ENCODE data around the gene KLRC4. TPM values are rescaled to one million over a fixed set of nuclear protein-coding genes. Genes with fewer than 3 reads are reported as not detected.
"Not testable (repeated sequence)": the region's sequence is repeated elsewhere in the genome, so short reads cannot be mapped to it uniquely, and the experiment has no call there.

The KLRC4 gene
- total RNA-seq, 1 experiment from 2014 or later, result not detected

DNA sequence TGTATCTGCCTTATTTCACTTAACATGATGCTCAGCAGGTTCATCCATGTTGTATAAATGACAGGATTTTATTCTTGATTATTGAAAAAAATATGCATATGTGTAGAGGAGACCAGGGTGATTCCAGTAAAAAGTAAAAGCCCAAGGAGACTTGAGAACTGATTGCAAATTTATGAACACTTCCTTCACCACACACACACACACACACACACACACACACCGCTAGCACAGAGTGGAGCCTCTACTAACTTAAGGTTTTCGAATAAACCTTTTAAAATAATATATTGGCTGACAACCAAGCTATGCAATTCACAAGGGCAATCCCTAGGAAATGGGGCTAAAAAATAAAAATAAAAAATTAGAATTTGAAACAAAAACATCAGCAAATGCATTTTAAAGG lies 11.4 kb downstream of the KLRC4 start:
- no peak for DNase-seq (ENCODE audit: extremely low read depth, low read depth)

DNA sequence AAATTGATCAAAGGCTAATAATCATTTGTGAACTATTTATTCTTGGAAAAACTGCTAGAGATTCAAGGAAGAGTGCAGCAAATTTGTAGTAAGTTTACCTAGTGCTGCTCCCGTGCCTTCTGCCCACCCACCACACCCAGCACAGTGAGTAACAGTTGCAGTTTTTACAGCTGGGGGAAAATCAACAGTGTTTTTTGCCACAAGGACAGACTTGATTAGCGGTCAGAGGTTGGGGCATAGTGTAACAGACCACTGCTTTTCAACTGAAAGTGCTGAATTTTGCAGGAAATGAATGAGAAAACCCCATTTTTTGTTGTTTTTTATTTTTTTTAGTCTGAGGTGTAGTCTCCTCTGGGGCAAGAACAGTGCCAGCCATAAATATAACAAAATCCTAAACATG lies 12.3 kb downstream of the KLRC4 start:
- no peak for DNase-seq (ENCODE audit: extremely low read depth, low read depth)

DNA sequence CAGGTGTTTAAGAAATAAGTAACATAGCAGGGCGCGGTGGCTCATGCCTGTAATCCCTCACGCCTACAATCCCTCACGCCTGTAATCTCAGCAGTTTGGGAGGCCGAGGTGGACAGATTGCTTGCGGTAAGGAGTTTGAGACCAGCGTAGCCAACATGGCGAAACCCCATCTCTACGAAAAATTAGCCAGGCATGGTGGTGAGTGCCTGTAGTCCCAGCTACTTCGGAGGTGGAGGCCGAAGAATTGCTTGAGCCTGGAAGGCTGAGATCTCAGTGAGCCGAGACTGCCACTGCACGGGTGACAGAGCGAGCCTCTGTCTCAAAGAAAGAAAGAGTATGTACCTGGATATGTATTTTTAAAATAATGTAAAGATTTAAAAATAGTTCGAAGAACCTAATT lies 13.4 kb downstream of the KLRC4 start:
- DNase-seq (ENCODE audit: extremely low read depth, low read depth), result not testable (repeated sequence)

DNA sequence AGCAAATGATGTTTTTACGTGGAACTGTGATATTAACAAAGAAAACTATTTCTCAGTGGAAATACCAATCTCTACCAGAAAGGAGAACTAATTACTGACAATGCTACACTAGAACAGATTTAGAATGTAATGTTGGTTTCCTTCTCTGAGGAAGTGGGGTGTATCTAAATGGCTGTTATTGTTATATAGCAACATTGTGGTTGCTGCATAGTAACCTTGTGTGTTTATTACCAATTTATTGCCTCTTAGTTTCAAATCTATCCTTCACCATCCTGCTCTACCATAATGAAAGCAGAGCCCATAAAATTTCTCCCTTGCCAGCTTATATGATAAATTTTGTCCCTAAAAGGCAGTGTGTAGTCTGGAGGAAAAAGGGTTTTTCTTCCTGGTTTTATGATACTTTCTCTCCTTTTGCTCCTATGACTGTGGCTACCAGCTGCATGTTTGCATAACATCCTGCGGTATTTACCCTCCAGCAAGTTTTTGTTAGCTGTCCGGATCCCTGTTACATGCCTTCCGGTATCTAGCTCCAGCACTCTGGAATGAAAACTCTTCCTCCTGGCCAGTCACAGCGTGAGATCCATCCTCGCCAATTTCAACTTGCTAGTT lies 14.1 kb downstream of the KLRC4 start:
- peak; percentile 66 for DNase-seq (ENCODE audit: extremely low read depth, low read depth)

DNA sequence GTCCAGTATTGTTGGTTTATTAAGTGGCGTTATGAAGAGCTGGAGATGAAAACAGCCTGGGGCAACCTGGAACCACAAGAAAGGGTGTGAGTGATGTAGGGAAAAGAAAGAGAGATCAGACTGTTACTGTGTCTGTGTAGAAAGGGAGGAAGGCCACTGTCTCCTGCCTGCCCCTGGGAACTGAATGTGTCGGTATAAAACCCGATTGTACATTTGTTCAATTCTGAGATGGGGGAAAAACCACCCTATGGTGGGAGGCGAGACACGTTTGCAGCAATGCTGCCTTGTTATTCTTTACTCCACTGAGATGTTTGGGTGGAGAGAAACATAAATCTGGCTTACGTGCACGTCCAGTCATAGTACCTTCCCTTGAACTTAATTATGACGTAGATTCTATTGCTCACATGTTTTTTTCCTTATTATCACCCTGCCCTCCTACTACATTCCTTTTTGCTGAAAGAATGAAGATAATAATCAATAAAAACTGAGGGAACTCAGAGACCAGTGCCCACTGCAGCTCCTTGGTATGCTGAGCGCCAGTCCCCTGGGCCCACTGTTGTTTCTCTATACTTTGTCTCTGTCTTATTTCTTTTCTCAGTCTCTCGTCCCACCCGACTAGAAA lies 14.9 kb downstream of the KLRC4 start:
- DNase-seq (ENCODE audit: extremely low read depth, low read depth), result not testable (repeated sequence)

DNA sequence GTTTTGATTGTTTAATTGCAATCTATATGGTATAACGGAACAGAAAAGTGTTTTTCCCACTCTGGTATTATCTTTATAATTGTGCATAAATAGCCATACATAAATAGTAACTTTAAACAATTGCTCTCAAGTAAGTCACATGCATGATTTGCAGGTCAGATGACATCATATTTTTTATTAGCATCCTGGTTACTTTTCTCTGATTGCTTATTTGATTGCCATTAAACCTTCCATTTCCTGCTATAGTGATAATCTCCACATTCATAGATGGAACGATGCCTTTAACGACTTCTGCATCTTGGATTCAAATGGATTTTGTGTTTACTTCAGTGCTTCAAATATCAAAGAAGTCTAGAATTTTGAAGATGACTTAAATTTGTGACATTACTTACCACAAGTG lies 16.3 kb downstream of the KLRC4 start:
- DNase-seq (ENCODE audit: extremely low read depth, low read depth), result no peak

DNA sequence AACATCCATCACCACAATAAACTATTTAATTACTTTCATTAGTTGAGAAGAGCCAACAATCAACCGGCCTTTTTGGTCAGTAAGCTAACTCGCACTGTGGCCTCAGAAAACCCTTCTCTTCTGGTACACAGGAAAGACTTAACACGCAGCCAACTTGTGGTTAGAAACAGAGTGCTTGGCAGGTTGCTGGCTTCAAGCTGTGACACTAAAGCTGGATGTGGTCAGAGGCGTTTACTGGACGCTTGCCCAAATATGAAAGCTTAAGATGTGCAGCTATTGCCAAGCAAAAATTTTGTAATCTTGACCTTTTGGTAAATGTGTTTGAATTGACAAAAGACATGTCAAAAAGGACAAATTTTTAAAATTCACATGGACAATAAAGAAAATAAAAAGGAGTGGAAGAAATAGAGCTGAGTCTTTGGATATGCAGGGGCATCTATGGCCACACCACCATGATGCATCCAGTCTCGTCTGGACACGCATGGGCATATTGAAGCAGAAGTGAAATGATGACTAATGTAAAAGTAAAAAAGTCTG lies 17.1 kb downstream of the KLRC4 start:
- DNase-seq (ENCODE audit: extremely low read depth, low read depth), result peak; percentile 51

DNA sequence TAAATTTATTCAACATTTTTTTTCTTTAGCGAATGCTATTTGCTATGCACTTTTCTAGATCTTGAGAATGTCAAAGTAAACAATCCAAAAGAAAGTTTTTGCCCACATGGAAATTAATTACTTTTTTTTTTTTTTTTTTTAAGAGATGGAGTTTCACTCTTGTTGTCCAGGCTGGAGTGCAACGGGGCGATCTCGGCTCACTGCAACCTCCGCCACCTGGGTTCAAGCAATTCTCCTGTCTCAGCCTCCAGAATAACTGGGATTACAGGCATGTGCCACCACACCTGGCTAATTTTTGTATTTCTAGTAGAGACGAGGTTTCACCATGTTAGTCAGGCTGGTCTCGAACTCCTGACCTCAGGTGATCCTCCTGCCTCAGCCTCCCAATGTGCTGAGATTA lies 18.6 kb downstream of the KLRC4 start:
- DNase-seq (ENCODE audit: extremely low read depth, low read depth), result not testable (repeated sequence)

DNA sequence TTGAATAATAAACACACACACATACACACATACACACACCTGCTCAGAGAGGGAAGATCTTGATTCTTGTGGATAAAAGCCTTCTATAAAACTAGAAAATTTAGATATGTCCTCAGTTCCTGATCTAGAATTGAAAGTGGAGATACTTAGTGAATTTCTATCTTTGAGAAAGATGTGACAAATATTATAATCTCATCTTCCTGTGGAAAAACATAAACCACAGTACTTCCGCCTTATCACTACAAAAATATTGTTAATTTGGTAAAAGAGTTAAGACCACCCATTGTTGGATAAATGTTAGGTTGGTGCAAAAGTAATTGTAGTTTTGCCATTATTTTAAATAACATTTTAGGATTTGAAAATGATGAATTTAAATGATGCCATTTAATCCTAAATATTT lies 19.7 kb downstream of the KLRC4 start, which contains the start of gene KLRK1:
KLRK1 (minus strand) TSS at position 138 of the 400 bp plus-strand sequence. CDS start 1,231 bp downstream, outside the sequence.
- DNase-seq (ENCODE audit: extremely low read depth, low read depth), result no peak

DNA sequence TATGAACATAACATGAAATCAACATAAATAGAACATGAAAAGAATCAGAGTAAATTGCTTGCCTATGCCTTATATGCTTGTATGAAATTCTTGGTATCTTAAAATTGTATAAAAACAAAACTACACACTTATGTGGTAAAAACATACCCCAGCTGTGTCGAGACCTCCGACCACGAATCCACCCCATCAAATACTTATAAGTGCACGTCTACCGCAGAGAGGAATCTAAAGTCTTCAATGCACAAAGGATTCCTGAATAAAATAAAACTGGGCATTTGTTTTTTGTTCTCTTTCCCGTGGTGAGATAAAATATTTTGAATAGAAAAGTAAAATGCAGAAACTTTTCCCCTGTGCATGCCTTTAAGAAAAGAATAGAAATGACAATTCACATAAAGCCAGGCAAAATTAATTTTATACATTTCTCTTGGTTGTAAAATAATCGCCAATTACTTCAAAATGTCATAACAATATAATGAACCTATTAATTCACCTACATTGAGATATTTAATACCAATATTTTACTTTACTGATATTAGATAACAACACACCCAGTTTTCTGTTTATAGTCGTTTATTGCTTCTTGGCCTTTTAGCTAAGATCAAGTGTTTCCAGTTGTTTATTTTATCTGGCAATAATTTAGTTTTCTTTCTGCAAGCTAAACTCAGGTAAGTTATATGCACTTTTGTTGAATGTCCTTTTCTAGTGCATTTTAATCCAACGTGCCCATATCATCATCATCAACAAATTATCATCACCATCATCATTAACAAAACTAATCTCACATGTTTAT lies 20.7 kb downstream of the KLRC4 start:
- no peak for DNase-seq (ENCODE audit: extremely low read depth, low read depth)

DNA sequence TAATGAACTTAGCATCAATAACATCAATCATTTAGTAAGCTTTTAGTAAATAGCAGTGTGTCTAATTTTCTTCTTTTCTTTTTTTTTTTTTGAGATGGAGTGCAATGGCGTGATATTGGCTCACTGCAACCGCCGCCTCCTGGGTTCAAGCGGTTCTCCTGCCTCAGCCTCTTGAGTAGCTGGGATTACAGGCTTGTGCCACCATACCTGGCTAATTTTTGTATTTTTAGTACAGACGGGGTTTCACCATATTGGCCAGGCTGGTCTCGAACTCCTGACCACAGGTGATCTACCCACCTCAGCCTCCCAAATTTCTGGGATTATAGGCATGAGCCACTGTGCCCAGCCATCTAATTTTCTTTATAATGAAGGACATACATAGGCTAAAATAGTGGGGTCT lies 22.1 kb downstream of the KLRC4 start:
- not testable (repeated sequence) for DNase-seq (ENCODE audit: extremely low read depth, low read depth)

DNA sequence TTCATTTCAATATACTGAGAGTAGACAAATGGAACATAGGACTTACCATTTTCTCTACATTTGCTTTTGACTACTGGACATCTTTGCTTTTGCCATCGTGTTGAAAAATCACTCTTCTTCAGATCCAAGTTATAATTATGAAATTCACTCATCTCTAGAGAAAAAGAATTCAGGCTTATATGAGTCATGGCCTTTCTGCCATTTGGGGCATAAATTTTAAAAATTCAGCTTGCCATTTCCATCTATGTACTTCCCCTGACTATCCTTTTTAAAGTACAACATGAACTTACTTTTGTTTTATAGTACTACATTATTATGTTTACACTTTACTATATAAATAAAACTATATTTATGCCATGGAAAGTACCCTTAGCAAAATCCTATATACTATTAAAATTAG lies 22.7 kb downstream of the KLRC4 start:
- DNase-seq (ENCODE audit: extremely low read depth, low read depth), result no peak

DNA sequence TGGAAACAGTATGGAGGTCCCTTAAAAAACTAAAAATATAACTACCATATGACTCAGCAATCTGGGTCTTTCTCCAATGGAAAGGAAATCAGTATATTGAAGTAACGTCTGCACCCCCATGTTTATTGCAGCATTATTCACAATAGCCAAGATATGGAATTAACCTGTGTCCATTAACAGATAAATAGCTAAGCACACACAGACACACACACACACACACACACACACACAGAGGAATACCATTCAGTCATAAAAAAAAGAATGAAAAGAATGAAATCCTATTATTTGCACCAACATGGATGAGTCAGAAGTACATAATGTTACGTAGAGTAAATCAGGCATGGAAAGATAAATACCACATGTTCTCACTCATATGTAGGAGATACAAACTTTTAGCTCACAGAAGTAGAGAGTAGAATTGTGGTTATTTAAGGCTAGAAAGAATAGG lies 24.4 kb downstream of the KLRC4 start:
- no peak for DNase-seq (ENCODE audit: extremely low read depth, low read depth)

DNA sequence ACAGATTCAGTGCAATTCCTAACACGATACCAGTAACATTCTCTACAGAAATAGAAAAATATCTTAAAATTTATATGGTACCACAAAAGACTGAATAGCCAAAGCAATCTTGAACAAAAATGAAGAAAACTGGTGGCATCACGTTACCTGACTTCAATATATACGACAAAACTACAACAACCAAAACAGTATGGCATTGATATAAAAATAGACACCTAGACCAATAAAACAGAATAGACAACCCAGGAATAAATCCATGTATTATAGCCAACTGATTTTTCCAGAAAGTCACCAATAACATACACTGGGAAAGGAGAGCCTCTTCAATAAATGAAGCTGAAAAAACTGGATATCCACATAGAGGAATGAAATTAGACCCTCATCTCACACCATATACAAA lies 25.4 kb downstream of the KLRC4 start:
- DNase-seq (ENCODE audit: extremely low read depth, low read depth), result no peak

DNA sequence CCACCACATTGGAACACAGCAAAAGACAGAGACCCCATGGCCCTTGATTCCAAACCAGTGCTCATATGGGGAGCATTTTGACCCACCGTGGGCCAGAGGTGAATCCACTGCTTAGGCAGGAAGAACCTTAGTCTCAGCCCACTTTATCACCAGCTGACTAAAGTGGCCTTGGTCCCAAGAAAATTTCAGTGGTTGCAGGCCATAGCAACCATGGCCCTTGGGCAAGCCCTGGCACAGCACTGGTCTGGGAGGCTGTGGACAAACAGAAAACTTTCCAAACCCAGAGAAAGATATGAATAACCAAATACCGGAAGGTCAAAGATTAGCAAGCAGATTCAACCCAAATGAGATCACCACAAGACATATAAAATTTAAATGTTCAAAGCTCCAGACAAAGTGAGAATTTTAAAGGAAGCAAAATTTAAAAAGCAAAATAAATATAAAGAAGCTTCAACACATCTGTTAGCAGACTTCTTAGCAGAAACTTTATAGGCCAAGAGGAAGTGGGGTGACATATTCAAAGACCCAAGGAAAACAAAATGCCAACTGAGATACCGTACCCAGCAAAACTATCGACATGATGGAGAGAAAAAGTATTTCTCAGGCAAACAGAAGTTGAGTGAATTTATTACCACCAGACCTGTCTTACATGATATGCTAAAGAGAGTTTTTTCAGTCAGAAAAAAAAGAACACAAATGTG lies 27.5 kb downstream of the KLRC4 start:
- DNase-seq (ENCODE audit: extremely low read depth, low read depth), result no peak

DNA sequence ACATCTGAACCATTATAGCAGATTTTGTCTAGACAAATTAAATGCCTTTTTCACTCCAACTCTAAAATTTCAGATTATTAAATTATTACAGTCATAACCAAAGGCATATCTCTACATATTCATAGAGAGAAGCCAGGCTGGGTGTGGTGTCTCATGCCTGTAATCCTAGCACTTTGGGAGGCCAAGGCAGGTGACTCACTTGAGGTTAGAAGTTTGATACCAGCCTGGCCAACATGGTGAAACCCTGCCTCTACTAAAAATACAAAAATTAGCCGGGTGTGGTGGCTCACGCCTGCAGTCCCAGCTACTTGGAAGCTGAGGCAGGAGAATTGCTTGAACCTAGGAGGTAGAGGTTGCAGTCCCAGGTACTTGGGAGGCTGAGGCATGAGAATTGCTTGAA lies 30.8 kb downstream of the KLRC4 start:
- DNase-seq (ENCODE audit: extremely low read depth, low read depth), result not testable (repeated sequence)

DNA sequence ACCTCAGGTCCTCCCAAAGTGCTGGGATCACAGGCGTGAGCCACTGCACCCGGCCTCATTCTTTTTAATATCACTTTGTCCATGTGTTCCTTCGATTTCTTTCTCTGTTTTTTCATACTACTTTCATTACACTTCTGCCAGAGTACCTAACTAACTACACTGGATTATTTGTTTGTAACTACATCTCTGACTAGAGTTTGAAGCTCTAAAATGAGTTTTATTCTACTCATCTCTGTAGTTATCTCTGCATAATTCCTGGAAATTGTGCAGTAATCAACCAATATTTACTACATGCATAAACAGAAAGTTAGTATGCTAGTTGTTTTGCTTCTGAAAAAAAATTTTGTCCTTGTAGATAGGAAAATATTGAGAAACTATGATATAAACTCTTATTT lies 34.9 kb downstream of the KLRC4 start:
- no peak for DNase-seq (ENCODE audit: extremely low read depth, low read depth)

DNA sequence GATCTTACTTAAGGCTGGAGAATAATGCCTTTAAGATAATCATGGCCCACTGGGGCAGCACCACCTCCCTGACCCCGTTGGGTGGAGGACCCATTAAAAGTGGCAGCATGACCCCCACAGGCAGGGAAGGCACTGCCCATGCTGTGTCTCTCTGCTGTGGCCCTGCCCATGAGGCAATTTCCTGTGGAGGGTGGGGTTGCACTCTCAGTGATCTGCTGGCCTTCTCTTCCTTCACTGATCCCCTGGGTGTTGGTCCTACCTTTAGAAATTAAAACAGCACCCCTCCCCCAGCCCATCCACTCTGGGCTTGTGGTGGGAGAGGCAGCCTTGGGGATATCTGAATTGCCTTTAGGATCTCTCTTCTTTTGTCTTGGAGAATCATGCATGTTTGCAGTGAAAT lies 37.0 kb downstream of the KLRC4 start:
- DNase-seq (ENCODE audit: extremely low read depth, low read depth), result no peak

DNA sequence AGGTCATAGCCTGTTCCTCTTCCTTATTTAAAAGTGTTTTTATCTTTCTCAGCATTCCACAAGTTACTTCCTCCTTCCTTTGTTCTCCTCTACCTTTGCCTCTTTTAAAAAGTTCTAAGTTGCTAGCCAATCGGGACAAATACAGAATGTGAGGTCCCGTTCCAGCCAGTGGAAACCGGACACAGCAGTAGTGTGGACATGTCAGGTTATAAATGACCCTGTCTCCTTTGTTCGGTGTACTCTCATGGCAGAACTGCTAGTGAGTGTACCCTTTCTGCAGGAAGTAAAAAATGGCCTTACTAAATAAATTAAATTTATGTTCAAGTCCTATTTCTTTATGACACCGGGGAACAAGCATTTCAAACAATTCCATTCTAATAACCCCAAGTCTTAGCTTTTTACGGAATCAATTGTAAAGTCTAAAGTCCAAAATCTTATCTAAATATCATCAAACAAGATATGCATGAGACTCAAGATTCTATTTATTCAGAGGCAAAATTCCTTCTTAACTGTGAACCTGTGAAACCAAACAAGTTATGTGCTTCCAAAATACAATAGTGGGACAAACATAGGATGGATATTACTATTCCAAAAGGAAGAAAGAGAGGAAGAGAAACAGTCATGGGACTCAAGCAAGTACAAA lies 37.5 kb downstream of the KLRC4 start:
- not testable (repeated sequence) for DNase-seq (ENCODE audit: extremely low read depth, low read depth)
